GM10266 (cell line): ENCODE measurements around the gene CALB2.

Experiments
- DNase-seq: peaks from one replicate; pipeline ENCODE4 v3.0.0; 2012; ENCODE audit errors: extremely low spot score
- CTCF ChIP-seq: IDR thresholded peaks from 2 replicates; pipeline ENCODE4 v1.5.1; 2012; ENCODE audit warnings: mild to moderate bottlenecking, low read depth; ENCODE audit not compliant: control insufficient read depth, insufficient read depth; ENCODE audit errors: missing control alignments

Gene CALB2

GRCh38 chr16:71421911-71422310 lies 63.4 kb downstream of the CALB2 start:
- peak; percentile 53 for TF ChIP-seq CTCF
- DNase-seq: peak; percentile 60

- no peak for TF ChIP-seq CTCF
- no peak for DNase-seq
Measured at GRCh38 chr16:71423016-71423415, 64.5 kb downstream of the CALB2 start.

- DNase-seq: no peak
- no peak for TF ChIP-seq CTCF
Measured at GRCh38 chr16:71423865-71424264, 65.3 kb downstream of the CALB2 start.

GRCh38 chr16:71424626-71425025 lies 66.1 kb downstream of the CALB2 start:
- TF ChIP-seq CTCF: no peak
- no peak for DNase-seq

- no peak for TF ChIP-seq CTCF
- no peak for DNase-seq
Measured at GRCh38 chr16:71425746-71426068, 67.2 kb downstream of the CALB2 start.

GRCh38 chr16:71426069-71426879 lies 67.8 kb downstream of the CALB2 start:
- peak; percentile 60 for DNase-seq
- no peak for TF ChIP-seq CTCF

GRCh38 chr16:71426880-71427615 lies 68.5 kb downstream of the CALB2 start:
- TF ChIP-seq CTCF: no peak
- DNase-seq: no peak
